ENCODE data around the gene HEATR5B. TPM values are rescaled to one million over a fixed set of nuclear protein-coding genes. Genes with fewer than 3 reads are reported as not detected.

HEATR5B gene
- total and polyA plus RNA-seq, 8 donors, result 8.7 to 15.5 (median 13.3) TPM

- no peak for TF ChIP-seq CTCF (IDR thresholded peaks at IDR 0.05)
- 82 to 87% methylated on average over 5 of the region's 5 CpGs for WGBS, 2 donors
- Histone ChIP-seq H3K27ac (no peak overlapping the region), H3K4me3 (no peak overlapping the region), H3K4me1 (no peaks in the 10 kb centered on the region), H3K36me3 (peaks cover 0 to 21% (median 0%) of the 10 kb centered on the region in 3 donors), H3K27me3 (no peaks in the 10 kb centered on the region), H3K9me3 (no peaks in the 10 kb centered on the region)
- DNase-seq (no peak), ATAC-seq (no peak), FAIRE-seq (no peak)
- intact Hi-C loops (cut with DNase I), result no loop called here
These were observed 7.7 kb upstream of the HEATR5B start for GRCh38 chr2:37091873-37092272.

GRCh38 chr2:37090019-37090477 lies 5.9 kb upstream of the HEATR5B start:
- Histone ChIP-seq H3K9me3 (no peaks in the 10 kb centered on the region), H3K4me1 (peaks cover 0 to 5% (median 5%) of the 10 kb centered on the region in 3 donors), H3K36me3 (peaks cover 0 to 14% (median 0%) of the 10 kb centered on the region in 3 donors), H3K27ac (no peak overlapping the region), H3K4me3 (no peak overlapping the region), H3K27me3 (no peaks in the 10 kb centered on the region)
- TF ChIP-seq CTCF (IDR thresholded peaks at IDR 0.05), result no peak
- FAIRE-seq (no peak), DNase-seq (no peak), ATAC-seq (no peak)
- 84 to 85% methylated on average over 4 of the region's 4 CpGs for WGBS, 2 donors
- intact Hi-C loops (cut with DNase I), result no loop called here

DNA sequence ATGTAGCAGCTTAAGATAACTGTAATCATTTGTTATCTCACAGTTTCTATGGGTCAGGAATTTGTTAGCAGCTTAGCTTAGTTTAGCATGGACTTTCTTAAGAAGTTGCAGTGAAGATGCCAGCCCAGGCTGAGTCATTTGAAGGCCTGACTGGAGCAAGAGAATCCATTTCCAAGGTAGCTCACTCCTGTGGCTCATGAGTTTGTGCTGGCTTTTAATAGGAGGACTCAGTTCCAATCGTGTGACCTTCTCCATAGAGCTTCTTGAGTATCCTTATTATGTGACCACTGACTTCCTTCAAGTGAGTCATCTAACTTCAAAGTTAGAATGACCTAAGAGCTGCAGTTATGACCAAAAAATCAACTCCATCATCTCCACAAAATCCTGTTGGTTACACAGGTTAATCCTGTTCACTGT lies 1.6 kb upstream of the HEATR5B start:
- no peak overlapping the region for H3K4me3 ChIP-seq
- FAIRE-seq, result no peak
- intact Hi-C loops (cut with DNase I), result no loop called here
- H3K9me3 ChIP-seq, result no peaks in the 10 kb centered on the region
- no peaks in the 10 kb centered on the region for H3K36me3 ChIP-seq
- H3K27me3 ChIP-seq, result no peaks in the 10 kb centered on the region
- peaks cover 5 to 16% (median 12%) of the 10 kb centered on the region in 3 donors for H3K4me1 ChIP-seq
- TF ChIP-seq CTCF (IDR thresholded peaks at IDR 0.05), result no peak
- H3K27ac ChIP-seq, result no peak overlapping the region
- DNase-seq, result no peak
- no peak for ATAC-seq
- 69 to 84% methylated on average over 1 of the region's 1 CpG for WGBS, 2 donors

DNA sequence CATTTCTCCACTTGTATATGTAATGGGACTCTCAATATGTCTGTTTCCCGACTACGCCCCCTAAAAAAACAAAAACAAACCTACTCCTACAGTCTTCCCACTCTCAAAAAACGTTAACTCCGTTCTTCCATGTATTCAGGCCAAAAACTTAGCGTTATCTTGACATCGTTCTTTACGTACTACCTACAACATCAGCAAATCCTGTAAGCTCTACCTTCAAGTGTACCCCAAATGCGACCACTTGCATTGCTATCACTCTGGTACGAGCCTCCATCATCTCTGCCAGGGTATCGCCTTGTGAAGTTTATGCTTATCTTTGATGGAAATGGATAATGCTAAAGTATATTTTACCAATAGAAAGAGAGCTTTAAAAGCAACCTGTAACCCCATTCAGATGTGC lies 625 bp upstream of the HEATR5B start:
- no peak for FAIRE-seq
- H3K4me3 ChIP-seq, result peak overlapping the region; percentile 70 to 93 (median 92)

More for the DNA sequence above, 625 bp upstream of the HEATR5B start:
- 0 to 1% methylated on average over 10 of the region's 10 CpGs for WGBS, 2 donors
- Histone ChIP-seq H3K27me3 (no peaks in the 10 kb centered on the region), H3K27ac (peak overlapping the region in 3 of 4 donors; percentile 65 to 90 (median 84)), H3K9me3 (no peaks in the 10 kb centered on the region), H3K4me1 (peaks cover 10 to 16% (median 12%) of the 10 kb centered on the region in 3 donors), H3K36me3 (no peaks in the 10 kb centered on the region)
- intact Hi-C loops (cut with DNase I), result no loop called here
- no peak for TF ChIP-seq CTCF (IDR thresholded peaks at IDR 0.05)
- ATAC-seq (no peak), DNase-seq (no peak)
